HG02970 (cell line): ENCODE measurements around the gene RERE.
"Not testable (repeated sequence)": the region's sequence is repeated elsewhere in the genome, so short reads cannot be mapped to it uniquely, and the experiment has no call there.

Experiments used
- ATAC-seq: cut with Tn5 transposase; IDR thresholded peaks from one replicate; pipeline ENCODE4 v1.9.1; 2021; ENCODE audit warnings: mild to moderate bottlenecking, moderate library complexity, moderate number of reproducible peaks; ENCODE audit not compliant: unreplicated experiment, low FRiP score

Gene RERE

DNA sequence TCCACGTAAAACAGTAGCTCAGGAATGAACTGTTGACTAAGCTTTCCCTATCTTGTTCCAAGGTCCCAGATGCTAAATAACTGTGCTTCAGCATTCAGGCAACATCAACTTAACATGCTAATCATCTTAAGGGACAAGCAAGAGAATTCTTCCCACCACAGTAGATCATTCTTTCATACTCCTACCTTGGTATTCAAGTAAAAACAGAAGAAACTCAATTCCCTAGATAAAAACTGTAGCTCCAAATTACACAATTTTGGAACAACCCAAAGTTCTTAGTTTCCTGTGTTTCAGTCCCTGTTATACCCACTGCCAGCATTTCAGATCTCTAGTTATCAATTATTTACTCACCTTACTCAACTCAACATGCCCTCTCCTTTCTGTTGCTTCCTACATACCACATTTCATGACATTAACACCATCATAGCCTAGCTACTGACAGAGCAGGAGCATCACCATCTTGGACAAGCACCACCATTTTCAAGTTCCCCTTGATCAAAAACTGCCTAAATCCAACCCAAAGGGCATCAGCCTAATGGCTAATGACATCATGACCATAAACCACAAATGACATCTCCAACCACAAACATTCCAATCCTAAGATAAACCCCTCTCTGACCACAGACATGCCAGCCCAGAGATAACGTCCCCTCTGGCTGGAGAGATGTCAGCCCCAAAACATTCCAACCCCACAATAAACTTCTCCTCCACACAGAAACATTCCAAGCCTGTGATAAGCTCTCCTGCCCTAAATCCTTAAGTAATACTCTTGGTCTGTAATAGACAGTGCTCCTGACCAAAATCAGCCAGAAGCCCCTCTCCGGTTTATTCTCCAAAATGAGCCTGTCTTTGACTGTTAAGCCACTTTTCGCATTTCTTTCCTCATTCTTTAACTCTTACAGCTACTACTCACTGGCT is 191.2 kb downstream of the RERE start:
- no peak for ATAC-seq

DNA sequence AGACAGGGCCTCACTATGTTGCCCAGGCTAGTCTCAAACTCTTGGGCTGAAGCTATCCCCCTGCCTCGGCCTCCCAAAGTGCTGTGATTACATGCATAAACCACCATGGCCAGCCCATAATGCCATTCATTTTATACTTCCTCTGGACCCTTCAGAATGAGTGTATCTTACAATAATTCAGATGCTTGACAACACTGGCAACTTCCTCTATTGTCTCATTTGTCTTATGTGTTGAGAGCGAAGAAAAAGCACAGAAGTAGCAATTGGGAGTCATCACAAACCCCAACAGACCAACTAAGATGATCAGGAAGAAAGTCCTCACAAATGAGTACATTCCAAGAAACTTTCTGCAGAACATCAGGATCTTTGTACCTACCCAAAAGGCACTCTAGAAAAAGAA is 191.9 kb downstream of the RERE start:
- ATAC-seq, result no peak

DNA sequence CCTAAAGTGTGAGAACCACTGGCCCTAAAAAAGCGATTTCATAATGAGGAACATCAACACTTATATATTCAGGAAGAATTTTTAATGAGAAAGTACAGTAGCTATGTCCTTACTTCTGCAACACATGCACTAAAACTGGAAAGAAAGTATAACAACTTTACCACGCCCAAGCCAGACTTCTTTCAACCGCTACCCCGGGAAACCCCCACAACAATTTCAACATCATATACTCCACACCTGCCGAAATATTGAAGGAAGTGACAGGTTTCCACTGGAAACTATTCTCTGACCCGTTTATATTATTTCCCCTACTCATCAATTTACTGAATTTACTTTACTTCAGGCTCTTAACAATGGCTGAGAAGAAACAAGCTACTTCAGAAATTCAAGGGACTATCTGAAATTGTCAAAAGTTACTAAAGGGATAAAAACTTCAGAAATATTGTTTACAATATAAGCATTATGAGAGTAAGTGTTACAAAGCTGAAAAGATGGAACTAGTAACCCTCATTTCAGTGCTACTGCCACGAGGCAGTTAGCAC is 193.7 kb downstream of the RERE start:
- ATAC-seq, result not testable (repeated sequence)

DNA sequence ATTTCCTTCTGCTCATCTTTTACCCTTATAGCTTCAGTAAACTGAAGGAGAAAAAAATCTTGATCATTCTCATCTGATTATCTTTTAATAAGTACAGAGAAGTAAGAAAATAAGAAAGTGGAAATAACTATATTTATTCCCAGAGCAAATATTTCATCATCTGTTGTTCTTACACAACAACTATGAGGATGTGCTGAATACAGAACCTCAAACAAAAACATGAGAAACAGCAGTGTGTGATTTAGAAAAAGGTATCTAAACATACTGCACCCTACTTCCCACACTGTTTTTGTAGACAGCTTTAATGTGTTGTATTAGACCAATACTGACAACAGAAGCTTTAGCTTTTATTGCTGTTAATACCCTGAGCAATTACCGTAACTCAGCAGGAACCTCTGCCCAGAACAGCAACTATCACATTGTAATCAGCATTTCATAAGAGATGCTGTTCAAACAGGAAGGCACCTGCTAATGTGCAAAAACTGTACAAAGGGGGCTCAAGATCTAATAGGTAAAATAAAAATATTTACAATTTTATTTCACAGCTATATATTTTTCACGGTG is 195.6 kb downstream of the RERE start:
- ATAC-seq, result not testable (repeated sequence)

DNA sequence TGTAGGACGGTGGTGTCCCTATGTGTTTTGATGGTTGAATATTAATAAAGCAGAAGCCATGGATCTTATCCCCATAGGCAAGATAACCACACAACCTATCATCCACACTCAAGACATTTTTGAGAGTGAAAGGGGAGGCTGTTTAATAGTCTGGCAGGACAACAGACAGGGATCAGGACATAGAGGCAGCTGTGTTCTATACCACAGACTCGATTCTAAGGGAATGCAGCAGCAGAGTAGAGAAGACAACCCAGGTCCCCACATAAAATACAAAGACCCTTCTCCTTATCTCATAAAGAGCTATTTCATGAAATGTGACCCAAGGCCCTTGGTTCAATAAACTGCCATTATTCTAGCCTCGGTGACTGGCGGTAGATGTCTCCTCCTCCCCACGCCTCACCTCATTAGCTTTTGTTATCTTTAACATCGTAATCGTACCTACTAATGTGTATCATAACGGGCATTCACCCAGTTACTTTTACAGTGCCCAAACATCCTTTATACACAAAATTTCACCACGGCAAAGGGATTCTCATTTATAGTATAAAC is 196.3 kb downstream of the RERE start:
- not testable (repeated sequence) for ATAC-seq

DNA sequence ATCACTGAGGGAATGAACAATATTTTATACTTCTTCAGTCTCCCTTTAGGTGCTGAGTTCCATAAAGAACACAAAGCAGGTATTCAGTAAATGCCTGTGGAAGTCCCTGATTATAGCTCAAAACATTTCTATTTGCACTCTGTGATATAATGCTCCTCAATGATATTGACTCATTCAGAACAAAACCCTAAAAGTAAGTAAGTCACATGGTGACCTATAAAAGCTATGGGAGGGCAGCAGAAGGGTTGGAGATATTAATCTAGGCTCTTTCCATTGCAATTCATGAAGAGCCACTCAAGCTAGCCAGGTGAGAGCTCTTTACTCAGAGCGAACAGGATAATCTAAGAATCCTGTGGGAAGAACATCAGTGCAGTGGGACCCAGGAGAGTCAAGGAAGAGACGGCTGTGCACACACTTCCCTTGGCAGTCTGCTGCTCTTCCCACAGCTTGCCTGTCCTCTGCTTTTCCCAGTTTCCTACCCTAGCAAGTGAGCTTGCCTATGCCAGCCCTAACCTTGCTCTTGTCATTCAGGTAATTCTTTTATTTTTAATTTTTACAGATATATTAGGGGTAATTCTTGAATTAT is 197.4 kb downstream of the RERE start:
- not testable (repeated sequence) for ATAC-seq

DNA sequence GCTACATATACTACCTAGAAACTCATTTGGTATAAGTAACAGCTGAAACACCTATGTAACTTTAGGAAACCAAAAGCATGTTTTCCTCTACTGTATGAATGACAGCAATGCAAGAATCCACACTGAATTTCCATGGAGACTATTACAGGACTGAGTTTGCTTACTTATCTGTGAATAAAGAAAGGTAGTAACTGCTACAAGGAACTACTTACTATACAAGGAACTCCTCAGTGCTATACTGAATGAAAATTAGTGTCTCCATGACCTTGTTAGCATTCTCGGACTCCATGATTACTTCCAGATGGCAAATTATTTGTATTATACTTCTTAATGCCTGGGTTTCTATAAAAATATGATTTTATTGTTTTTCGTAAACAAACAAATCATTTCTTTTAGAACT is 198.0 kb downstream of the RERE start:
- ATAC-seq, result not testable (repeated sequence)

DNA sequence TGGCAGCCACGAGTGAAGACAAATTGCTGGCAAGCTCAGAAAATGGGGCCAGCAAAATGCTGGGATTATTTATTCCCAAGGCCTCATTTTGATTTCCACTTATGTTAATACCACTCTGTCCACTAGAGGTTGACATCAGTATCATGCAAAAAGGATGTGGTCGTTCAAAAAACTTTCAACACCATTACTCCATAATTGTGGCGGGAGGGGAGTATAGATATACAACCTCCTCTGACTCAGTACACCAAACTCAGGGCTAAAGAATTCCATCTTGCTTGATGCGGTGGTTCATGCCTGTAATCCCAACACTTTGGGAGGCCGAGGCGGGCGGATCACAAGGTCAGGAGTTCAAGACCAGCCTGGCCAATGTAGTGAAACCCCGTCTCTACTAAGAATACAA is 200.6 kb downstream of the RERE start:
- not testable (repeated sequence) for ATAC-seq

DNA sequence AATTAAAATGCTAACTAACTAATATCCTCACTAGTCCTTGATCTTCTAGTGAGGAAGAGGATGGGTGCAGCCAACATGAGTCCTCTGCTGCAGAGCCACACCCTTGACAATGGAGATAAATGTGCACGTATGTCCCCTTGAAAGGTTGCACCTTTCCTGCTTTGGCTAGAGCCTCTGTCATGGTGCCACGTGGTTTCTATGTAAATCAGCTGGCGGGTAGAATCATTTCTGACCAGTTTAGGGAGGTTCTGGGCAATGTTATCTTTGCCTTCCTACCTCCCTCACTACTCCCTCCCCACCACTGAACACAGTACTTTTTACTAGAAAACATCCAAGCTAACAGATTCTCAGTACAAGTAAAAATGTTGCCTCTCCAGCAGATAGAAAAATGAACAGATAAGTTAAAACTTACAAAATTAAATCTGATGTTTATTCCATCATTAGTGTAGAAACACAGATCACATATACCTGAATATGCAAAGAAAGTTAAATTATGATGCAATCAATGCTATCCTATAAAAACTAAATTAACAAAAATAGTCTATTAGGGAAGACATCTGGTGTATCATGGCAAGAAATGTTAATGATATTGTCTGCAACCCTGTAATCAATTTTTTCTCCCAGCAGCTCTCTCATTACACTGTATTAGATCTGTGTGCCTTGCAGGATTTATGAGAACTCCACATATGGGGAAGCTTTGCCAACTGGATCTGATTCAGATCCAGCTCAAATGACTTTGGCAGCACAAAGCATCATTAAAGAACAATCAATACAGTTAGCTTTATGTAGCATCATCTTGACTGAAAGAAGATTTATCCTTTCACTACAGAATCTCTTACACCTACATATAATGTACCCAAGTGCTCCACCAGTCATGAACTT is 205.6 kb downstream of the RERE start:
- not testable (repeated sequence) for ATAC-seq

DNA sequence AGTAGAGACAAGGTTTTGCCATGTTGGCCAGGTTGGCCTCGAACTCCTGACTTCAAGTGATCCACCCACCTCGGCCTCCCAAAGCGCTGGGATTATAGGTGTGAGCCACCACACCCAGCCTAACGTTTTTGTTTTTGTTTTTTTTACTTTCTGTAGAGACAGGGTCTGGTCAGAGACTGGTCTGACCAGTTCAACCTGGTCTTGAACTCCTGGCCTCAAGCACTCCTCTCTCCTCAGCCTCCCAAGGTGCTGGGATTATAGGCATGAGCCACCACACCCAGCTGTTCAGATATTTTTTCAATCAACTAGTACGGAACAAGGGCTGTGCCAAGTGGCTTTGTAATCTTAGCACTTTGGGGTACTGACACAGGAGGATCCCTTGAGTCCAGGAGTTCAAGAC is 209.5 kb downstream of the RERE start:
- no peak for ATAC-seq

DNA sequence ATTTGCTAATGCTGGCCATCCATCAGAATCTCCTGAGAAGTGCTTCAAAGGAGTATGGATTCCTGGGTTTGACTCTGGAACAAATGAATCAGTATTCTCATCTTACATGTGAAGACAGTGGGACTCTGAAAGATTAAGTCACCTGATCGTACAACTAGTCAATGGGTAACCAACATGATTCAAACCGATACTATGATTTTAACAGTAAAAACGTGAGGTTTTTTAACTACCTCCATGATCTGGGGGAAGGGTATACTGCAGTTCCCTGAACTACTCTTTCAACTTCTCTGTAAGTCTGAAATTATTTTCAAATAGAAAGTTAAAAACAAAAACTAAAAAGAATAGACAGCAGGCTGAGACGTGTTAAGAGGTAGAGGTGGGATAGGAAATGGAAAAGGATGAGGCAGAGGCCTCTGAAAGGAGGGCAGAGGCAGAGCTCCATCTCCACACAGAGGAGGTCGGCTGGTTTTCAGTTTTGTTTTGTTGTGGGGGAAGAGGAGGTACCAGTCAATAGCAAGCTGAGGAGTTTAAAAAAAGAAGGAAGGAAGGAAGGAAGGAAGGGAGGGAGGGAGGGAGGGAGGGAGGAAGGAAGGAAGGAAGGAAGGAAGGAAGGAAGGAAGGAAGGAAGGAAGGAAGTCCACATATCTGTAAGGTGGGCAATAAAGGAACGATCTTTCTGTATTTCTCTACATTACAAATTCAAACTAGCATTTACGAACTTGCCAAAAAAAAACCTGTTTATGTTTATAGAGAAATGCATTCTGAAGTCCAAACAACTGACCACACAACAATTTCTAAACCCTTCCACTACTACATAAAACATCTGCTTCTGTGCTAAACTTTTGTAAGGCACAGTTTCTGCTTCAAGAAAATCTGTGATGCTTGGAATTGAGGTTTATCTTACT is 213.1 kb downstream of the RERE start:
- ATAC-seq, result peak; percentile 81

DNA sequence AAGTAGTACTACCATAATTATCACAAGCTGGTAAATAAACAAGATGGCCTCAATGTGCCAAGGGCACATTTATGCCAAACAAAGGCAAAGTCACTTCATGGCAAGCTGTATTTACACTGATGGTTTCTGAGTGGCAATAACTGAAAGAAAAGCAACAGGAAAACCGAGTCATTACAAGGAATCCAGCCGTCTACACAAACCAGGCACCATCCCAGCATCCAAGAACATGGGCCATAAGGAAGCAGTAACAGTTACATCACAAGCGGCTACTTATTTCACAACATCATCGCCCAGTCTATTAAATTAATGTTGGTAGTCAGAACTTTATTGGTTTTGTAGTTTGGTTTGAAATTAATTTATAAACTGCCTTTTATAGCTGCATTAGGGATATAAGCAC is 214.2 kb downstream of the RERE start:
- ATAC-seq, result no peak

DNA sequence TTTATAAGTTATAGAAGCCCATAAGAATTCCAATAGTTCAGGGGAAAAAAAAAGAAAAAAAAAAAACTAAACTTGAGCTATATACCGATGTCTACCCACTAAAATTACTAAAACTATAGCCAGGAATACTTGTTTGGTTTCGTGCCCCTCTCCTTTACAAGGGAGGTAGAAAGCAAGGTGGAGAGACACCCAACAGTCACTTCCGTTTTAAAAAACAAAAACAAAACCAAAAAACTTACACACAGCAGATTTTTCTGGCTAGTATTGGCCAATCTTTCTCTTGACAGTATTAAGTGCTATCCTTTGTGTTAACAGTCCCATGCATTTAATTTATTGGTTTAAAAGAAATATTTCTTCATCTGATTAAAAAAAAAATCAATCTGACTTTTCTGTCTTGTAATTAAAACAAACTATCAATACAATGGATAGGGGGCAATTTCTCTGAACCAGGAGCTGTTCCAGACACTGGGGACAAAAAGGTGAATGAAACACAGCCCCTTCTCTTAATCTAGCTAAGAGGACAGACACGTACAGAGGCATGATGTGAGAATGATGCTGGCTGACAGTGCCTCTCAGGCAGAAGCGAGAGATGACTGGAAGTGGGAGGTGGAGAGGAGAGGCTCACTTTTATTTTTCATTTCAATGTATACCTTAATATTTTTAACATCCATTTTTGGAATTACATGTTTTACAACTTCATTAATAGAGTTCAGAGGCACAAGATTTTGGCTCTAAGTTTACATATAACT is 214.8 kb downstream of the RERE start:
- ATAC-seq, result no peak

DNA sequence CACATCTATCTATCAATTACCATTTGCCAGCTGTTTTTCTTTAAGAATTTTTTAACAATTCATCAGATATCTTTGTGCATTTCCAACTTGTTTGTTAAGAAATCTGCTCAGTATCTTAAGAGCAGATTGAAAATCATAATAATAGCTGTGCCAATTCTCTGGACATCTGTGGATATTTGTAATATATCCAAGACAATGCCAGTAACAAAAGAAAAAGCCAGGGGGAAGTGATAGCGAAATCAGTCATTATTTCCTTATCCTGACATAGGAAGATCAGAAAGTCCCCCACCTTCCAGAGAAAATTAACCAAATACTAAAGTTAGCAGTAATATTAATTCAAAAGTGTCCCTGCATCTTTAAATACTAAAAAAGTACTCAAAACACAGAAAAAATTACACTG is 217.1 kb downstream of the RERE start:
- no peak for ATAC-seq

DNA sequence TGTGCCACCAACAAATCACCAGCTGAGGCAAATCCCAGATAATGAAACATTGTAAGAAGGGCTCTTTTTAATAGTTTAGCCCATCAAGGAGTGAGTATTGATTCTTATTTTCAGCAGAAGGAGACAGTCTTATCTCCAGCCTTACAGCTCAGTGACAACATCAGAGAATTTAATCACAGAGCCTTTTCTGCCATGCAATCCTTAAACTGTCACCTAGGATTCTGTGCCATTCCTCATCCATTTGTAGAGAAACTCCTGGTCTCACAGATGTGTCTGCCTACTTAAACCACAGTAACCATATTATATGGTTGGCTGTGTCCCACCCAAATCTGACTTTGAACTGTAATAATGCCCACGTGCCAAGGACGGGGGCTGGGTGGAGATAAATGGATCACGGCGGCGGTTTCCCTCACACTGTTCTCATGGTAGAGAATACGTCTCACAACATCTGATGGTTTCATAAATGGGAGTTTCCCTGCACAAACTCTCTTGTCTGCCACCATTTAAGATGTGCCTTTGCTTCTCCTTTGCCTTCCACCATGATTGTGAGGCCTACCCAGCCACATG is 217.7 kb downstream of the RERE start:
- ATAC-seq, result no peak

DNA sequence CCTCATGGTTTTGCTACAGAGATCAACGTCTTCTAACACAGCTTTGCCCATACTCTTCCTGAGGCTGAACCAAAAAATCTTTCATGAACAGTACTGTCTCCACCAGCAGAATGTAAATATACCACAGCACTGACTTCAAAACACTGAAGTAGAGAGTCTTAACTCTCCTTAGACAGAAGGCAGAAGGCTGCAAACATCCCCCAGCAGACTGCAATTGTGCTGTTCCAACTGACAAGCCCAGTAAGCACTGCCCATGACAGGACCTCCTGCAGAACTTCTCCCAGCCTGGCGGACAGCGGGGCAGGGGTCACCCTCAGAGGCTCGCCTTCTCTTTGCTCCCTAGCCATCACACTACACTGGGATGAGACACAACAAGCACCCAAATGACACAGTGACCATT is 218.7 kb downstream of the RERE start:
- ATAC-seq, result no peak

DNA sequence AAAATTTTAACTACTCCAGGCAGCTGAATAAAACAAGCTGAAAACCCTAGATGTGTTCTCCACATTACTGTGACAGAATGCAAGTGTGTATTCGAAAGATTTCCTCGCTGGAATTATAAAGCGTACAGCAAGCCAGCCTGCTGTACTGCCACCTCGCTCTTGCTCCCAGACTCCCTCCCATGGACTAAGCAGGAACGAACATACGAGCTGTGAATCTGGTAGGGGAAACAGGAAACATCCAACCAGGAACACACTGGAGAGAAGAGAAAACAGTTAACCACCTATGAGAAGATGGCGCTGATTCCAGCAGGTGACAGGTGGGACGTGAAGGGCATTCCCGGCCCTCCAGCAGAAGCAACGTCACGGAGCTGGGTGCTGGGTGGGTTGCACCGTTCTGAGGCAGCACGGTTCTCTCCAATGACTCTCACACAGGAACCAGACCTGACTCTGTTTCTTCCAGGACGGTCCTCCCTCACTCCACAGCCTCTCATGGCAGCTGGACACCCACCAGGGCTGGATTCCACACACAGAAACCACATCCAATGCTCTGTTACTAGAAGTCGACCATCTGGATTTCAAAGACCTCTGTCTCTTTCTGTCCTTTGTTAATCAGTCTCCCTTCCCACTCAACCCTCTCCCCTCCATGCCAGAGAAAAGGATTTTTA is 219.2 kb downstream of the RERE start:
- no peak for ATAC-seq

DNA sequence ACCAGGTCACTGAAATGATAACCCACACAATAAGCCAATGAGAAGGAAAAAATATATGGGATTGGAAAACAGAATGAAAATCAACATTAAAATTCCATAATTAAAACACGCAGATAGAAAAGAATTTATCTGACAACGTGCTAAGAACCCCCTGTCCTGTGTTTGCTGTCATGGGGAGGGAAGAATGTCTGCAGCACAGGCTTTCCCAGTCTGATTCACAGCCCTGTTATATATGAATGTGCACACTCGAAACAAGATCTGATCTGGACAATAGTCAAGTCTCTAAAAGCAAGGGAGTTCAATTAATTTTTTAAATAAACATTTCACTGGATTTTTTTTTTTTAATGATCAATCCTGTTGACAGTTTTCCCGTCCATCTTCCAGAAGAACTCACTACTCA is 220.0 kb downstream of the RERE start:
- no peak for ATAC-seq
